Loucy (cell line): ENCODE results near the gene NBPF3.

ENCODE experiments used
- H2AFZ ChIP-seq: fragments of 200-600 bp; sonication (generic); 2 replicates; pipeline ENCODE4 v1.6.0; 2016; ENCODE audit warnings: antibody characterized with exemption, mild to moderate bottlenecking, low read length, moderate library complexity
- H3F3A ChIP-seq: fragments of 200-600 bp; 2 replicates; pipeline ENCODE4 v1.6.0; 2016; ENCODE audit warnings: antibody characterized with exemption, low read depth, mild to moderate bottlenecking
- H3K27me3 ChIP-seq: fragments of 200-600 bp; sonication (generic); 2 replicates; pipeline ENCODE4 v1.6.1; 2014; ENCODE audit warnings: low read length, mild to moderate bottlenecking; ENCODE audit not compliant: insufficient read depth, poor library complexity, severe bottlenecking
- H3K36me3 ChIP-seq: fragments of 200-600 bp; sonication (generic); 2 replicates; pipeline ENCODE4 v1.6.1; 2016; ENCODE audit warnings: low read length; ENCODE audit not compliant: insufficient read depth
- H3K4me1 ChIP-seq: fragments of 200-600 bp; sonication (generic); 2 replicates; pipeline ENCODE4 v1.5.1; 2014; ENCODE audit warnings: low read length, mild to moderate bottlenecking; ENCODE audit not compliant: insufficient read depth, poor library complexity, severe bottlenecking
- H3K4me2 ChIP-seq: fragments of 200-600 bp; sonication (generic); 2 replicates; pipeline ENCODE4 v1.6.0; 2014; ENCODE audit warnings: antibody characterized with exemption, low read length, low read depth, mild to moderate bottlenecking; ENCODE audit not compliant: poor library complexity, severe bottlenecking
- H3K4me3 ChIP-seq: fragments of 200-600 bp; sonication (generic); 2 replicates; pipeline ENCODE4 v1.5.1; 2014; ENCODE audit warnings: low read length, mild to moderate bottlenecking, mixed read lengths; ENCODE audit not compliant: poor library complexity, severe bottlenecking
- H3K79me2 ChIP-seq: fragments of 200-600 bp; sonication (generic); 2 replicates; pipeline ENCODE4 v1.6.1; 2014; ENCODE audit warnings: low read length; ENCODE audit not compliant: insufficient read depth
- H3K9ac ChIP-seq: fragments of 200-600 bp; sonication (generic); 2 replicates; pipeline ENCODE4 v1.6.0; 2014; ENCODE audit warnings: mild to moderate bottlenecking, low read depth, low read length, moderate library complexity; ENCODE audit not compliant: poor library complexity, severe bottlenecking
- H3K9me2 ChIP-seq: fragments of 200-600 bp; sonication (generic); replicated peaks from 2 replicates; pipeline ENCODE4 v1.6.1; 2016; ENCODE audit warnings: low read depth, low read length, mixed read lengths
- H3K9me3 ChIP-seq: fragments of 200-600 bp; sonication (generic); 2 replicates; pipeline ENCODE4 v1.6.1; 2014; ENCODE audit warnings: mild to moderate bottlenecking, antibody characterized with exemption, low read length, low read depth; ENCODE audit not compliant: insufficient read depth
- H4K20me1 ChIP-seq: fragments of 200-600 bp; sonication (generic); 2 replicates; pipeline ENCODE4 v1.6.0; 2014; ENCODE audit warnings: antibody characterized with exemption, low read length, mild to moderate bottlenecking; ENCODE audit not compliant: insufficient read depth, poor library complexity, severe bottlenecking
- EZH2phosphoT487 ChIP-seq: fragments of 200-600 bp; IDR thresholded peaks from 2 replicates; pipeline ENCODE4 v1.6.1; 2018; ENCODE audit warnings: antibody characterized with exemption, mild to moderate bottlenecking, moderate library complexity, borderline replicate concordance
- TF ChIP-seq, protein P1 (sequence below): fragments of 200-600 bp; sonication (generic); conservative IDR thresholded peaks from 2 replicates; pipeline ENCODE4 v1.5.1; 2014; ENCODE audit warnings: mild to moderate bottlenecking, antibody characterized with exemption, low read length

Gene NBPF3

DNA sequence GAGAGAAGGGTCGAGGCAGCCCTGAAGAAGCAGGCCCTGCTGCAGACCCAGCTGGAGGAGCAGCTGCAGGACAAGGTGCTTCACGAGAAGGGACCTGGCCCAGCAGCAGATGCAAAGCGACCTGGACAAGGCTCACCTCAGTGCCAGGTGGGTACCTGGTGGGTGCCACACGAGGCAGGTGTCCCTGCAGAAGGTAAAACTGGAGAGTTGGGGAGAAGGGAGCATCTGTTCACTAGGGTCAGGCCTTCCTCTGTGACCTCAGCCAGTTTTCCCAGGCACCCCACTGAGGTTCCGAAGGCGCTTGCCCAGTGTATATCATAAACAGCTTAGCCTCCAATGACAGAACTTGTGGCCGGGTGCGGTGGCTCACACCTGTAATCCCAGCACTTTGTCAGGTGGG is 5.5 kb upstream of the NBPF3 start:
- Histone ChIP-seq H3K79me2 (no peaks in the 10 kb centered on the region), H3K9me2 (no peaks in the 10 kb centered on the region), H3K4me1 (peaks cover 1% of the 10 kb centered on the region), H3K36me3 (no peaks in the 10 kb centered on the region), H3F3A (no peaks in the 10 kb centered on the region), H4K20me1 (no peaks in the 10 kb centered on the region), H3K27me3 (no peaks in the 10 kb centered on the region), H3K9ac (no peak overlapping the region), H3K4me3 (no peak overlapping the region), H2AFZ (no peak overlapping the region), H3K9me3 (no peaks in the 10 kb centered on the region), H3K4me2 (no peak overlapping the region)
- no peak for TF ChIP-seq EZH2phosphoT487
- TF ChIP-seq, protein P1, sequence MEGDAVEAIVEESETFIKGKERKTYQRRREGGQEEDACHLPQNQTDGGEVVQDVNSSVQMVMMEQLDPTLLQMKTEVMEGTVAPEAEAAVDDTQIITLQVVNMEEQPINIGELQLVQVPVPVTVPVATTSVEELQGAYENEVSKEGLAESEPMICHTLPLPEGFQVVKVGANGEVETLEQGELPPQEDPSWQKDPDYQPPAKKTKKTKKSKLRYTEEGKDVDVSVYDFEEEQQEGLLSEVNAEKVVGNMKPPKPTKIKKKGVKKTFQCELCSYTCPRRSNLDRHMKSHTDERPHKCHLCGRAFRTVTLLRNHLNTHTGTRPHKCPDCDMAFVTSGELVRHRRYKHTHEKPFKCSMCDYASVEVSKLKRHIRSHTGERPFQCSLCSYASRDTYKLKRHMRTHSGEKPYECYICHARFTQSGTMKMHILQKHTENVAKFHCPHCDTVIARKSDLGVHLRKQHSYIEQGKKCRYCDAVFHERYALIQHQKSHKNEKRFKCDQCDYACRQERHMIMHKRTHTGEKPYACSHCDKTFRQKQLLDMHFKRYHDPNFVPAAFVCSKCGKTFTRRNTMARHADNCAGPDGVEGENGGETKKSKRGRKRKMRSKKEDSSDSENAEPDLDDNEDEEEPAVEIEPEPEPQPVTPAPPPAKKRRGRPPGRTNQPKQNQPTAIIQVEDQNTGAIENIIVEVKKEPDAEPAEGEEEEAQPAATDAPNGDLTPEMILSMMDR: no peak

DNA sequence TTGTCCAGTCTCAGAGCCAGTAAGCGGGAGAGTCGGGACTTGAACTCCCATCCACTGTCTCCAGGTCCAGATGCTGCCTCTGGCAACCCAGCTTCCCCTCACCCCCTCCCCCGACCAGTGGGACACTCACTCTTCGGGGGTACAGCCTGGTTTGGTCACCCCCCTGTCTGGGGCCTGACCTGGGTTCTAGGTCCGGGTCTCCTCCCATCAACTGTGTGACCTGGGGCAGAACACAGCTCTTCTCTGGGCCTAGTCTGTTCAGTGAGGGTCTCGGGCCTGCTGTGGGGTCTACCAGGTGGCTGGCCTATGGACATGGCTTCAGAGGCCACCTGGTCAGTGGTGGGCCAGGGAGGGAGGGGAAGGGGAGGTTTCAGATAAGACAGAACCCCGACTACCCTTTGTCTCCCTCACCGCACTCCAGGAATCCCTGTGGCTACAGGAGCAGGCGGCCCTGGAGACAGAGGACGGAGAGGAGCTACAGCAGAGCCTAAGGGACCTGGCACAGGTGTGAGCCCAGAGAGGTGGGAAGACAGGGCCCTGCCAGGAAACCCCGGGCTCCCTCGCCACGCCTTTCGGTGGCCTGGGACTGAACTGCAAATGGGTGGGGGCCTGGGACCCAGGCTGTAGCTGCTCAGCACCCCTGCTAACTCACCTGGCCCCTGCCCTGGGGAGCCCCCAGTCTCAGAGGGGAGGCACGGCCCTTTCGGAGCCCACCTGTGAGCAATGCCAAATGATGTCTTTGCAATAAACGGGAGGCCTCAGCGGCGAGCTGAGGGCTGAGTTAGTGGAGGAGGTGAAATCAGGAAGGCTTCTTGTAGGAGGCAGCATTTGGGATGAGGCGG is 4.1 kb upstream of the NBPF3 start:
- no peaks in the 10 kb centered on the region for H3K9me2 ChIP-seq
- peaks cover 6% of the 10 kb centered on the region for H3K79me2 ChIP-seq
- H3K4me3 ChIP-seq: no peak overlapping the region
- no peak overlapping the region for H3K9ac ChIP-seq
- H3F3A ChIP-seq: no peaks in the 10 kb centered on the region
- H3K9me3 ChIP-seq: no peaks in the 10 kb centered on the region
- peaks cover under 1% of the 10 kb centered on the region for H4K20me1 ChIP-seq
- TF ChIP-seq EZH2phosphoT487: no peak
- TF ChIP-seq, protein P1: no peak
- H3K4me2 ChIP-seq: no peak overlapping the region
- H3K4me1 ChIP-seq: peaks cover 6% of the 10 kb centered on the region
- H3K36me3 ChIP-seq: no peaks in the 10 kb centered on the region
- no peaks in the 10 kb centered on the region for H3K27me3 ChIP-seq
- no peak overlapping the region for H2AFZ ChIP-seq

DNA sequence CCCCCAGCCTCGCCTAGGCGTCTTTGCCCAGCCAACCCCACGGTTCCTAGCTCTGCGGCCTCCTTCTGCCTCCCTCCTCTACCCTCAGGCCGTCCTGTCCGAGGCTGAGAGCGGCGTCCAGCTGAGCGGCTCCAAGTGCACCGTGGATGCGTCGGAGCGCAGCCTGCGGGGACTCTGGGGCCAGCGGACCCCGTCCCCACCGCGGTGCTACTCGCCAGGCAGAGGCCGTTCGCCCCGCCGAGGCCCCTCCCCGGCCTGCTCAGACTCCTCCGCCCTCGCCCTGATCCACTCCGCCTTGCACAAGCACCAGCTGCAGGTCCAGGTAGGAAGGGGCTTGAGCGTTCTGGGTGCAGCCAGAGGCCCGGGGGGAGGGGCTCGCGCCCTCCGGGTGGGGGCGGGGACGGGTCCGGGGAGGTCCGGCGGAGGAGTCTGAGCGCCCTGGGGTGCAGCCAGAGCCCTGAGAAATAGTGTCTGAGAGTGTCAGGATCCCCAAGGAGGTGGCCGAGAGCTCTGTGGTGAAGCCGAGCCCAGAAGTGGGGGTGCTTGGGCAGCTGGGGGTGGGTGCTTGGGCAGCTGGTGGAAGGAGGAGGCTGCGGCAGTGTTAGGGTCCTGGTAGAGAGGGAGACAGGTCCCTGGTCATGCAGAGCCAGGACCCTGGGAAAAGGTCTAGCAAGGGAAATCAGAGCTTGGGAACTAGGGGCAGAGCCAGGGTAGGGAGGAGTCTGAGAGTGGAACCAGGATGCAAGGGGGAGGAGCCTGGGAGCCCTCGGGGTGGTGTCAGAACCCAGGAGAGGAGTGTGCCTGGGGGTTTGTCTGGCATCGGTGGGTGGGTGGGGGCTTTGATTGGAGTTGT is 3.2 kb upstream of the NBPF3 start:
- Histone ChIP-seq H2AFZ (no peak overlapping the region), H3K4me2 (no peak overlapping the region), H3K9me2 (no peaks in the 10 kb centered on the region), H3F3A (no peaks in the 10 kb centered on the region), H3K36me3 (no peaks in the 10 kb centered on the region), H3K9me3 (no peaks in the 10 kb centered on the region), H3K4me3 (no peak overlapping the region), H3K4me1 (peaks cover 13% of the 10 kb centered on the region), H3K27me3 (no peaks in the 10 kb centered on the region), H4K20me1 (peaks cover 9% of the 10 kb centered on the region), H3K9ac (no peak overlapping the region), H3K79me2 (peaks cover 14% of the 10 kb centered on the region)
- TF ChIP-seq, protein P1: no peak
- no peak for TF ChIP-seq EZH2phosphoT487
